GM21717 (cell line): Measurements from ENCODE around the gene NR2C2.

Experiments used
- ATAC-seq: cut with Tn5 transposase; IDR thresholded peaks from one replicate; pipeline ENCODE4 v1.9.1; 2021; ENCODE audit warnings: mild to moderate bottlenecking, moderate library complexity; ENCODE audit not compliant: unreplicated experiment

Gene NR2C2

DNA sequence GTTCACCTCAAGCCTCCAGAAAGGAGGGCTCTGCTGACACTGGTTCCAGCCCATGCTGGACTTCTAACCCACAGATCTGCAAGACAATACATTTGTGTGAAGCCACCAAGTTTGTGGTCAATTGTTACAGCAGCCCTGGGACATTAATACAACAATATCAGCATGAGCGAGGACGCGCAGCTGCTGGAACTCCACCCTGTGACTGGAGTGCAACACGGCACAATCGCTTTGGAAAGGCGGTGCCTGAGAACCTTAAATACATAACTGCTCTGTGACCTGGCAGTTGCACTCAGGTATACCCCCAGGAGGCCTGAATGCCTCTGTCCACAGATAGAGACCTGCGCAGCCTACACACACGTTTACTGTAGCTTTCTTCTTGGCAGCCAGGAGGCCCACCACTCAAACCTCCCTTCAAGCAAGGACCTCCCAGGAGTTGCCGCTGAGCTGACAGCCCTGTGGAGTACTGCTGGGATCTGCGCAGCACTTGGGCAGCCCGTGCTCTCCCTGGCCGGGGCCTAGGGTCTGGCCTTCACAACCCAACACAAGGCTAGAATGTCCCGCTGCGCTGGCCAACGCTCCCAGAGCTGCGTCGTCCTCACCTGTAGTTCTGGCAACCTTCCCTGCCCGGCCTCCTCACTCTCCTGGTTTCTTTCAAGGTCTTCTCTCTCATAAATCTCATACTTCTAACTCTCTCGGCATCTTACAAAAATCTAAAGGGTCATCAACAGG is 109.5 kb downstream of the NR2C2 start:
- no peak for ATAC-seq

DNA sequence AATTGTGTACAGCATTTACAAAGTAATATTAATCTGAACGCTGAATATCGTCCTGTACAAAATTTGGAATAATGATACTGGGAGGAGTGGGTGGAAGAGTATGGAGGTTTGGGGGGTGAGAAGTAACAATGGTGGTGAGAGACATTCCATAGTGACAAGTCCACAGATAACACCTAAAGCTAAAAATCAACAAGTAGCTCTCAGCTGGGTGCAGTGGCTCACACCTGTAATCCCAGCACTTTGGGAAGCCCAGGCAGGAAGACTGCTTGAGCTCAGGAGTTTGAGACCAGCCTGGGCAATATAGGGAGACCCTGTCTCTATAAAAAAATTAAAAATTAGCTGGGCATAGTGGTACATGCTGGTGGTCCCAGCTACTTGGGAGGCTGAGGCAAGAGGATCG is 112.6 kb downstream of the NR2C2 start:
- no peak for ATAC-seq

DNA sequence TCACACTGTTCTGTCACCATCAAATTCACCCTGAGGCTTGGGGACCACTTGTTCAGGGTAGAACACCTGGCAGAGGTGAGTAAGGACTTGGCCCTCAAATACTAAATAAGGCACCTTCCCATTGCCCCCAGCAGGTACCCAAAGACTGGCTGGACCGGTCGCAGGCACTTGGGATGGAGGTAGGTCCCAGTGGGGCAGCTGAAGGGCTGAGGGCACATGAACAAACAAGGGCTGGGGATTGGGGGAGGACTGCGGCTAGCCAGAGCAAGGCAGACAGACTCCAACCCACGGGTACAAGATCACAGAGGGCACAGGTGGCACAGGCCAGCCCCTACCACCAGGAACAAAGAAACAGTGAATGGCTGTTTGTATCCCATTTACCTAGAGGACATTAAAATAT is 115.9 kb downstream of the NR2C2 start:
- ATAC-seq, result no peak

DNA sequence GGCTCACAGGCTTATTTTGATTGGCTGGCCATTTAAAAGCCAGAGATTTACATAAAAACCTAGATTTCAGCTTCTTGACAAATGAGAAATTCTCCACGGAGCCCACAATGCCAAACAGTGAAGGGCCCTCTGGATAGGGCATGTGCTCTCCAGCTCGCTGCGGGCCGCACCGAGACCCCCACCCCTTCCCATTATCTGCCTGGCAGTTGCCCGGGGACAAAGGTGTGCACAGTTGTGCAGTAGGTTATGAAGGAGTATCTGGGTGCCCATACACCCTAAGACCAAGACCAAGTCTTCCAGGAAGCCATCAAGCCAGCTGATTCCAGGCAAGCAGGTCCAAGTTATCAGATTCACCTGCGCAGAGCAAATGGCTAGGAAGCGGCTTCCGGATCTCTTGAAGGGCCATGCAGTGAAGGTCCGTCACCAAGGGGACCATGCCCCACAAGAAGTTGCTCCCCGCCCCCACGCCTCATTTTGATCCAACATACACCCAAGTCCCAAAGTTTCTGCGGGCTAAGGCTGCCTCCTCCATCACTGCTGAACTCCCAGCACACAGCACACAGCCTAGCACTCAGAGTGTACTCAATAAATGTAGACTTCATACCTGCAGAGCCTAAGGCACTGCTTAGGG is 116.4 kb downstream of the NR2C2 start:
- ATAC-seq, result no peak

DNA sequence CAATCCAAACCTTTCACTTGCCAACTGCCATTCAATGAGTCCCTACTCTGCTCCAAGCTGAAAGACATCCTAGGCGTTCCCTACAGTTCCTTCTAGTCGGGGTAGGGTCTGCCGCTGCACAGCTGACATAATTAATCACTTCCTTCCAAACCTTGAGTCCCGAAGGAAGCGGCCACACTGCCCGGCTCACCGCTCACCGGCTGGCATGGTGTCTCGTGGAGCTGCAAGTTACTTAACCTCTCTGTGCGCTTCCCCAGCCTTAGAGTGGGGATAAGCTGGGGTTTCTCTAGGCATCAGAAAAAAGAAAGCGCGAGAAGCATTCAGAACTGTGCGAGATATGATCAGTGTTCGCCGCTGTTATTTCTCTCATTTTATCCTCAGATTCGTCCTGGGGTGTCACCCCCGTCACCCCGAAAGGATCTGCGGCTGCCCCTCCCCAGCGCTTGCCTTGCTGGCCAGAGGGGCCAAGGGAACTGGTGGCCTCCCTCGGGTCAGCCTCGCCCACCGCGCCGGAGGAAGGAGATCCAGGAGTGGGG is 117.0 kb downstream of the NR2C2 start:
- ATAC-seq, result peak; percentile 25

DNA sequence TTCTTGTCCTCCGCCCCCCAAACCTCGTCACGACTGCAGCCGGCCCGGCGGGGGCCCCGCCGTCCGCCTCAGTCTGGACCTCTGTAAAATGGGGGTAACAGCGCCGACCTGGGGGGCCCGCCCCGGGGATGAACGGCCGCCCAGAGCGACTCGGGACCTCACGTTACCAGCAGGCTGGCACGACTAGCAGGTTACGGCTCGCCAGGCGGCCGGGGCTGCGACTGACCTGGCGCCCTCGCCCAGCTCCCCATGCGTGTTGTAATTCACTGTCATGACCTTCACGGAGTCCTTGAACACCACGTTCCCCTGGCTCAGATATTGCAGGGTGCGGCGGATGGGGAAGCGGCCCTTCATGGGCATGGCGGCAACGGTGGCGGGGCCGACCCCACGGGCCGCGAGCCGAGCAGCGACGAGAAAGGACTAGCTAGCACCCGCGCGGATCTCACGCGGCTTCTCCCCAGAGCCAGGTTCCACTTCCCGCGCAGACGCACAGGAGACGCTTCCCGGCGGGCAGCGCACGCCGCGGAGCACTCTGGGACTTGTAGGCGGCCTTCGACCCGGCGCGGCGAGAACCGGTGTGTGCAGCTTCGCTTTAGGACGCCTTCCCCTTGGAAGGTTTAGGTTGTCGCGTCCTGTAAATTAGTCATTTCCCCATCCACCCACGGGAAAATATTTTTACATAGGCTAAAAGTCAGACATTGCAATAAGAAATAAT is 117.6 kb downstream of the NR2C2 start, which contains the start of gene MRPS25:
MRPS25 (minus strand) TSS at position 481 of the 715 bp plus-strand sequence; CDS start at position 360, 121 bp downstream.
- peak; percentile 94 for ATAC-seq

DNA sequence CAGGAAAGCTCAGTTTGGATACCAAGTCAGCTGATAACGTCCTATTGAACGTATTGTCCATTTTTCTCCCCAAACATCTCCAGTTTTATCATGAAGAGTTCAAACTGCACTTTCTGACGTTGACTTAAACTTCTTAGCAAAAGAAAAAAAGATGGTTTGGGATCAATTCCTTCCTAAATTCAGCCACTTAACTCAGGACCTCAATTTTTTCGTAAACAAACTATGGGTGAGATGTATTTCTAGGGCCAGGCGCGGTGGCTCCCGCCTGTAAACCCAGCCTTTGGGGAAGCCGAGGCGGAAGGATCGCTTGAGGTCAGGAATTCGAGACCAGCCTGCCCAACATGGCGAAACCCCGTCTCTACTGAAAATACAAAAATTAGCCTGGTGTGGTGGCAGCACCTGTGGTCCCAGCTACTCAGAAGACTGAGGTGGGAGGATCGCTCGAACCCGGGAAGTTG is 118.2 kb downstream of the NR2C2 start:
- ATAC-seq, result no peak

DNA sequence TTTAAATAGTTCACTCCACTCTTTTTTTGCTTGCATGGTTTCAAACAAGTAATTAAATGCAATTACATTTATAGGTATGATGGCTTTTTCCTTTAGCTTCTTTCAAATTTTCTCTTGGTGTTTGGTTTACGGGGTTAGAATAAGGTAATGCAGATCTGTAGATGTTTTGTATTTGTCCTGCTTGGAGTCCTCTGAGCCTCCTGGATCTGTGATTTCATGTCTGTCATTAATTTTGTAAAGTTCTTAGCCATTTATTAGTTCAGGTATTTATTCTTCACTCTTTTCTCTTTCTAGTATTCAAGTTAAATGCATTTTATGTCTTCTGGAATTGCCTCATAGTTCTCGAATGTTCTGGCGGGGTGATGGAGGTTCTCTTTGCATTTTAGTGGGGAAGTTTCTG is 119.1 kb downstream of the NR2C2 start:
- no peak for ATAC-seq

DNA sequence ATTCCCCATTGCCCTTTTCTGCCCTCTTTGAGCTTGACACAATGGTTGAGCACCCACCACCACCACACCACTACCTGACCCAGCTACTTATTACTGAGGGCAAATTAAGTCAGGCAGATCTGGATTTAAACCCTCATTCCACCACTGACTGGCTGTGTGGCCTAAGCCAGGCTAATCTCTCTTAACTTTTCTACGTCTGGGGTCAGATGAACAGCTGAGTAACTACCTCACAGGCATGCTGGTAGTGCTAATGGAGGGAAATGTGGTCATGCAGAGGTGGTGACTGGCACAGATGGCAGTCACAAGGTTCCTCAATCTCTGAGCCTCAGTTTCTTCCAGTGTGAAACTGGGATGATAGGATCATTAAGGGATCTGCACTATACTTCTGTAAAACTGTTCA is 122.1 kb downstream of the NR2C2 start:
- ATAC-seq, result no peak

DNA sequence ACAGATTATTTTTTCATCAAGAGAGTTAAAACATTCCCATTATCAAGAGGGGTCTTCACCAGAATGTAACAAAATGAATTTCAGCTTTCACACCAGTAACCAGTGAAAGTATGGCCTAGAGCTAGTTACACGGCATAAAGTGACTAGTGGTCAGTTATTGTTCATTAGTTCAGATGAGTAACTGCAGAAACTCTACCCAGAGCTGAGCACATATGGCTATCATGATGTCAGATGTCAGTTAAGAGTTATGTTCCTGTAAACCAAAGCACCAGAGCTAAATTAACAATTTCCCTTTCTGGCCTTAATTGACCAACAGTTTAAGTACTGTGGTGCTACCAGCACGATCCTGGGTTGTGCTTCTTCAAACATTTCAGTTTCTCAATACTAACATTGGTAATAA is 124.3 kb downstream of the NR2C2 start:
- ATAC-seq, result no peak

DNA sequence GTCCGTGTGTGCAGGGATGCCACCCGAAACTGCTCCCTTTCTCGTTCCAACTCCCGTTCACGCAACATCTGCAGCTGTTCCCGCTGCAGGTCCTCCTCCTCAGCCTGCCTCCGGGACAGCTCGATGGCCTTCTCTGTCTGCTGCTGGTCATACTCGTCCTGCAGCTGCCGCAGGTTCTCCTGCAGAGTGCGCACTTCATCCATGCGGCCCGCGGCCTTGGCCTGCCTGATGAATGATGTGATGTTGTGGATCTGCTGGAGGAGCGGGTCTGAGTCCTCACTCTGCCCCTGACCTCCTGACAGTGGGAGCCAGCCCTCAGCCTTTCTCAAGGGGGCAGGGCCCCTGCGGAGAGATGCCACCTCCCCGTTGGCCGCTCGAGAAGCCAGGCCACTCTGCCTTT is 127.1 kb downstream of the NR2C2 start:
- no peak for ATAC-seq

DNA sequence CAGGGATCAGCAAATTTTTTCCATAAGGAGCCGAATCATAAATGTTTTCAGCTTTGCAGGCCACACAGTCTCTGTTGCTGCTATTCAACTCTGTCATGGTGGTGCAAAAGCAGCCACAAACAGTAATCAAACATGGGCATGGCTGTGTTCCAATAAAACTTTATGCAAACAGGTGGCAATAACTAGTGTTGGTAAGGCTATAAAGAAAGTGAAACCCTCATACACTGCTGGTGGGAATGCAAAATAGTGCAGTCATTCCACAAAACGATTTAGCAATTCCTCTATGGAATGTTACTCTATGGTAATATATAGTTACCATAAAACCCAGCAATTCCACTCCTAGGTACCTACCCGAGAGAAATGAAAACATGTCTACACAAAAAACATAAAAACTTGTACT is 131.7 kb downstream of the NR2C2 start:
- ATAC-seq, result no peak

DNA sequence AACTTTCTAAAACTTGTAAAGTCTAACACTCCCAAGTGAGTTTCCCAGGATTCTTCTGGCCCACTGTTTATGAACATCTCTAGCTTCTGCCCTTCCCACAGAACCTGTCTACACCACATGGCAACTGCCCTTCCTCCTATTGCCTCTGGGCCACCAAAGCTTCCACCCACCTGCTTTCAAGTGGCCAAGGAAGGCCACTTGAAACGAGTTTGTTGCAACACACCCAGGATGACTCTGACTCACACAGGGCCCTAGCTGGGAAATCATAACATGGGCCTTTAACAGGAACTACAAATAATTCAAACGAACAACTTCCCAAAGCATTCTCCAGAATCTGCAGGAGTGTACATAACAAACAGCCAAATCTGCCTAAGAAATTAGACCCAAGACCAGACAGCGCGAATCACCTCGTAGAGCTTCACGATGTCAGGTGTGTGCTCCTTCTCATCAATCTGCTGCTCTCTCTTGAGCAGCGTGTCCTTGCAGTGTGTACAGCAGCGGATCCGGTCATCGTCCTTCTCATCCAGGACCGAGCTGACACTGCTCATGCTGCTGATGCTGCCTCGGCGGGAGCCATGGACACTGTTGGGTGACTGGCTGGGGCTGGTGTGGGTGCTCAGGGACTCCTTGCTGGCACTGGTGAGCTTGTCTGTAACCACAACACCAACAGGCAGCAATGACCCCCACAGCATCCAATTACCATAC is 134.7 kb downstream of the NR2C2 start:
- no peak for ATAC-seq

DNA sequence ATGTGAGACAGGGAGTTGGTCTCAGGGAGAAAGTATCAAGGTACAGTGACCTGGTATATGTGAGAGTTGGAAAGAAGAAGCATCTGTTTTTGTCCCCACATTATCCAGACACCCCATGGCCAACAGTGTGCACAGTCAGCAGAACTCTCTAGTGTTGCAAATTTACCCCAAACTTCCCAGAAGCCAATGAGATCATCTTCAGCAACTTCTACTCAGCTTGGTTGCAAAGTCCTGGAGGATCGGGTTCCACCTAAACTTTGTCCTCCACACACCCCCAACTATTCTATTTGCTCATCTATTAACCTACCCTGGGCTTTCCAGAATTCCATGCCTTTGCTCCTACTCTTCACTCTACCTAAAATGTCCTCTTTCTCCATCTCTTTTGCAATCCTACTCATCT is 135.9 kb downstream of the NR2C2 start:
- ATAC-seq, result no peak

DNA sequence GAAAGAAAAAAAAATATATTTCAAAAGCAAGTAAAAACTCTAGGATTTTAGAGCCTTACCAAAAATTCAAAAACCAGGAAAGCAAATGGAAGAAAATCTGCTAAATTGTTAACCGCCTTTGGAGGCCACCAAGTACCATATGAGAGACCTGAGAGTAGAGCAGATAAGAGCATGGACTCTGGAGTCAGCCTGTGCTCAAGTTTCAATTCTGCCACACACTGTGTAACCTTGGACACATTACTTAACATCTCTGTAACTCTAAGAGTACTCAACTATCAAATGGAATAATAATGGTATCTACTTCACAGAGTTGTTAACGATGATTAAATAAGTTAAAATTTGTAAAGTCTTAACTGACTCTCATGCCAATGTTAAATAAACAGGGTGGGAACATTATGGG is 138.9 kb downstream of the NR2C2 start:
- no peak for ATAC-seq

DNA sequence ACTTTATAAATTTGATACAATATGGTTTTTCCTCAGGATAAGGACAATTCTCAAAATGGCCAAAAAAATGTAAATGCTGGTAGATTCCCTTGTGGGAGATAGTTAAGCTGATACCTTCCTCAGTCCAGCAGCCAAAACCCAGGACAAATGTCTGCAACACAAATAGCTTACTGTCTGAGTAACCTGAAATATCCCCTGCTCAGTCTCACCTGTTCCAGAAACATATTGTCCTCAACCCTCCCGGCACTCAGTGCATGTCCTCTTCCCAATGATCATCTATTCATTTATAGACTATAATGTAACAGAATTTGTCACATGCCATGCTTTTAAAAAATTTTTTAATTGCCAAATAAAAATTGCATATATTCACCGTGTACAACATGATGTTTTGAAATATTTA is 139.3 kb downstream of the NR2C2 start:
- no peak for ATAC-seq

DNA sequence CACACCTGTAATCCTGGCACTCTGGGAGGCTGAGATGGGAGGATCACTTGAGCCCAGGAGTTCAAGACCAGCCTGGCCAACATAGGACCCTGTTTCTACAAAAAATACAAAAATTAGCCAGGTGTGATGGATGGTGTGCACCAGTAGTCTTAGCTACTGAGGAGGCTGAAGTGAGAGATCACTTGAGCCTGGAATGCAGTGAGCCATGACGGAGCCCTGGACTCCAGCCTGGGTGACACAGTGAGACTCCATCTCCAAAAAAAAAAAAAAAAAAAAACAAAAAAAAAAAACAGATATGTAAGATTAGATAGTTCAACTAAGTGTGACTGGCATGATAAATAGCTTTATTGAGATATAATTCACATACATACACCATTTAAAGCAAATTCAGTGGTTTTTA is 141.8 kb downstream of the NR2C2 start:
- no peak for ATAC-seq

DNA sequence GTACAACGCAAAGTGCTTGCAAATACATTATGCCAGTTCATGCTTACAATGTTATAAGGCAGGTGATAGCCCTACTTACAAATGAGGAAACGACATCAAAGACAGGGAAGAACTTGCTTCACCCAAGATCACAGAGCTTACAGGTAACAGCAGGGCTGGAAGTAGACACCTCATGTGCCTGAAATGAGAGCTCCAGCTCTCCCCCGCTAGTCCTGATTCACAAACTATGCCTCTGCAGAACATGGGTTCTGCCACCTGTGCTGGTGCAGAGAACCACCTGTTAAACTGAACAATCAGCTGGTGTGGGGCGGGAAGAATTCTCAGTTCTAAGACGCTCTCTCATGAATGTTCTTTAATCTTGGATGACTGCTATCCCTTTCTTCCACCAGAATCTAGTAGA is 144.2 kb downstream of the NR2C2 start:
- no peak for ATAC-seq

DNA sequence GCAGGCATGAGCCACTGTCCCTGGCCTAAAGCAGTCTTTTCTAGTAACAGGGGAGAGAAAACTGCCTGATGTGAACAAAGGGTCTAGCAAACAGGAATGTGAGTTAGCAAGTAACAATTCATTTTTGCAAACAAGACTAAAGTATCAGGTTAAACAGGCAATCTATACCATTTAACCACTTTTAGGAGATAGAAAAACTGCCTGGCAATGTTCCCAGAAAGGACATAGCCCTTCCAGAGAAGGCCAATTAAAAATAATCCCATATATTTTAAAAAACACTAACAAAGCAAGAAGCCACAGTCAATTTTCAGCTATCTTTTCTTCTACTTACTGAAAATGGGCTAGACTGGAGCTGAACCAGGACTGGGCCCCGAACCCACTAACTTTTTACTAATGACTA is 145.3 kb downstream of the NR2C2 start:
- no peak for ATAC-seq

DNA sequence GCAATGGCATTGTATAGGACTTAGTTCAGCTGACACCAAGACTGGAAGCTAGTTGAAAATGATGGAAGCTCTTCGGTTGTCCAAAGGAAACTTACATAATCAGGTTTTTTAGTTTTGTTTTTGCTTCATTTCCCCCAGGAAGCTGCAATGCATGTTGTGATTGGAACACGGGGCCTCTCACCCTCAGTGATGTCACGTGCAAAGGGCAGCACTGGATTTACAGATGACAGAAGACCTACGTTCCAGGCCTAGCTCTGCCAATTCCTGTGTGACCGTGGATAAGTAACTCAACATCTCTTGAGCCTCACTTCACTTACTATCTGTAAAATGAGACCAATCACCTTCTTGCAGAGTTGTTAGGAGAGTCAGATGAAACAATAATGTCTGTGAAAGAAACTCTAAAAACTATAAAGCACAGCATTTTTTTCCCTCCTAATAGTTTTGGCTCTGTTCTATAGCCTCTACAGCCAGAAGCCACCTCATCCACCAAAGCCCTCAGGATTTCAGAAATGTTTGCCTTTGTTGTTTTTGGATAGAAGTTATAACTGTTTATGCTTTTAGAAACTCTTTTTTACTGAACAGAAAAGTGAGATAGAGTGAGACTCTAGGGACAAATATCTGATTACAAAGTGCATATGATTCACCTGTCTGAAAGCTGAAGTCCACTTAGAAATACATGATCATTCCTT is 146.9 kb downstream of the NR2C2 start:
- ATAC-seq, result no peak

DNA sequence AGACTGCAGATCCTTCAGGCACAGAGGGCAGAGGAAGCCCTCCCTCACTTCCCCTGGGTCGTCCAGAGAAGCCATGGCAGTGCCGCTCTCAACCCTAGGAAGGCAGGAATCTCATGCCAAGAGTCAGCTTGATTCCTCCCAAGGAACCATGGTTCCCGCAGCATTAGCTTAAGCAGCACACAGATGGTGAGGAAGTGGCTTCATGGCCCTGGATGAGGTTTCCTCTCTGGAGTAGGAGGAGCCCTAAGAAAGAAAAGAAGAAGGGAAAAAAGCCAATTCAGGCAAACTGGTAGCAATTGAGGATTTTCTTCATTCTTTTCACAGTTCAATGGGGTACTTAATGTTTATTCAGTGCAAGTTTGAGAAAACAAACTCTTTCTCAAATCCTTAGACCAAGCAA is 148.7 kb downstream of the NR2C2 start:
- ATAC-seq, result no peak
